H1 (cell line): ENCODE results near the gene DECR2. TPM values are rescaled to one million over a fixed set of nuclear protein-coding genes. Genes with fewer than 3 reads are reported as not detected.

ENCODE experiments used
- CTCF ChIA-PET: fragments of 300-600 bp; sonication (Branson Sonifier 250); formaldehyde crosslinking; loops from one replicate; lab custom pipeline; 2021; ENCODE audit not compliant: partially characterized antibody; lab: Charles Lee
- POLR2A ChIA-PET: fragments of 300-600 bp; sonication (Branson Sonifier 250); formaldehyde crosslinking; loops from one replicate; lab custom pipeline; 2021; ENCODE audit warnings: inconsistent platforms; ENCODE audit not compliant: partially characterized antibody; lab: Charles Lee
- DNase-seq, 2 experiments: peaks; one replicate each; pipeline versions ENCODE4 v3.0.0 to v3.0.0-alpha.2; 2010 to 2022; ENCODE audit warnings: low spot score in 2 of 2, low read depth in 1 of 2, mixed read lengths in 1 of 2
- FAIRE-seq: peaks from 2 replicates; lab custom pipeline; 2011; peaks lifted over from hg19 to GRCh38; lab: Jason Lieb, UNC
- H2AFZ ChIP-seq: 2 replicates; pipeline ENCODE4 v1.8.1; 2012; ENCODE audit warnings: low read length, inconsistent platforms
- H2AK5ac ChIP-seq: 2 replicates; pipeline ENCODE4 v1.6.1; 2013; ENCODE audit warnings: low read depth, low read length
- H2BK120ac ChIP-seq: replicated peaks from 2 replicates; pipeline ENCODE3; 2013; ENCODE audit warnings: low read depth, low read length, inconsistent platforms
- H2BK12ac ChIP-seq: 2 replicates; pipeline ENCODE4 v1.6.1; 2013; ENCODE audit warnings: low read depth, low read length
- H2BK15ac ChIP-seq: 2 replicates; pipeline ENCODE4 v1.6.1; 2013; ENCODE audit warnings: low read length
- H2BK20ac ChIP-seq: 2 replicates; pipeline ENCODE4 v1.6.1; 2013; ENCODE audit warnings: low read length
- H2BK5ac ChIP-seq: 2 replicates; pipeline ENCODE4 v1.6.1; 2013; ENCODE audit warnings: low read depth, low read length
- H3K14ac ChIP-seq: 2 replicates; pipeline ENCODE4 v1.6.1; 2013; ENCODE audit warnings: inconsistent platforms; ENCODE audit not compliant: insufficient read length
- H3K18ac ChIP-seq: 2 replicates; pipeline ENCODE4 v1.6.1; 2013; ENCODE audit warnings: low read length; ENCODE audit errors: extremely low read depth
- H3K23ac ChIP-seq: 2 replicates; pipeline ENCODE4 v1.6.1; 2013; ENCODE audit warnings: inconsistent platforms; ENCODE audit not compliant: insufficient read length
- H3K23me2 ChIP-seq: 2 replicates; pipeline ENCODE4 v1.6.1; 2013; ENCODE audit warnings: low read depth, low read length
- H3K27ac ChIP-seq: 2 replicates; pipeline ENCODE4 v1.6.1; 2011; ENCODE audit warnings: low read depth, low read length, inconsistent platforms
- H3K27me3 ChIP-seq, 4 experiments: replicated peaks in 1 of 4; 1 replicate in 1 of 4; 2 replicates in 3 of 4; pipeline versions ENCODE4 v1.6.1 to v1.8.1; 2011 to 2013; ENCODE audit warnings: low read length in 3 of 4, mild to moderate bottlenecking in 3 of 4, inconsistent platforms in 2 of 4, mixed read lengths in 2 of 4, moderate library complexity in 1 of 4; ENCODE audit not compliant: control insufficient read depth in 3 of 4, insufficient read depth in 3 of 4; ENCODE audit errors: extremely low read depth in 1 of 4
- H3K36me3 ChIP-seq, 4 experiments: 2 replicates each; pipeline versions ENCODE4 v1.6.1 to v1.8.1; 2011 to 2013; ENCODE audit warnings: mild to moderate bottlenecking in 4 of 4, low read length in 3 of 4, moderate library complexity in 2 of 4, control low read depth in 1 of 4, inconsistent platforms in 1 of 4; ENCODE audit not compliant: insufficient read depth in 4 of 4, control insufficient read depth in 2 of 4
- H3K4ac ChIP-seq: replicated peaks from 2 replicates; pipeline ENCODE3; 2013; ENCODE audit warnings: low read length, low read depth, mixed read lengths, inconsistent platforms; ENCODE audit not compliant: insufficient read length
- H3K4me1 ChIP-seq, 4 experiments: replicated peaks in 1 of 4; 1 replicate in 1 of 4; 2 replicates in 3 of 4; pipeline versions ENCODE4 v1.6.1 to v1.8.1; 2011 to 2013; ENCODE audit warnings: low read length in 3 of 4, inconsistent platforms in 2 of 4, mixed read lengths in 1 of 4; ENCODE audit not compliant: insufficient read depth in 4 of 4, control insufficient read depth in 3 of 4
- H3K4me2 ChIP-seq, 2 experiments: 2 replicates each; pipeline versions ENCODE4 v1.6.1 to v1.8.1; 2011 to 2013; ENCODE audit warnings: low read depth in 2 of 2, low read length in 2 of 2, control low read depth in 1 of 2, inconsistent platforms in 1 of 2, mild to moderate bottlenecking in 1 of 2; ENCODE audit not compliant: insufficient read depth in 1 of 2
- H3K4me3 ChIP-seq, 4 experiments: fragments of 200-600, 300-600 bp in 1 of 4; sonication (generic), shearing (Covaris generic), sonication (Bioruptor Twin) in 1 of 4; 2 replicates each; pipeline versions ENCODE4 v1.5.1 to v1.8.1; 2011 to 2016; ENCODE audit warnings: low read length in 4 of 4, low read depth in 3 of 4, control low read depth in 2 of 4, inconsistent platforms in 2 of 4, mild to moderate bottlenecking in 2 of 4, mixed read lengths in 1 of 4, moderate library complexity in 1 of 4; ENCODE audit not compliant: insufficient read depth in 2 of 4; ENCODE audit errors: extremely low read depth in 1 of 4
- H3K56ac ChIP-seq: replicated peaks from 2 replicates; pipeline ENCODE3; 2013; ENCODE audit warnings: low read depth, mild to moderate bottlenecking, mixed read lengths, low read length, inconsistent platforms; ENCODE audit not compliant: insufficient read length
- H3K79me1 ChIP-seq: 2 replicates; pipeline ENCODE4 v1.6.1; 2013; ENCODE audit warnings: low read depth, low read length, control low read depth
- H3K79me2 ChIP-seq, 2 experiments: 2 replicates each; pipeline versions ENCODE4 v1.6.1 to v1.8.1; 2012 to 2013; ENCODE audit warnings: low read length in 2 of 2, mild to moderate bottlenecking in 2 of 2, inconsistent platforms in 1 of 2; ENCODE audit not compliant: insufficient read depth in 2 of 2, control insufficient read depth in 1 of 2
- H3K9ac ChIP-seq, 4 experiments: replicated peaks in 1 of 4; 1 replicate in 1 of 4; 2 replicates in 3 of 4; pipeline versions ENCODE4 v1.6.1 to v1.8.1; 2011 to 2013; ENCODE audit warnings: low read depth in 3 of 4, low read length in 3 of 4, control low read depth in 2 of 4, mild to moderate bottlenecking in 2 of 4, moderate library complexity in 2 of 4, inconsistent platforms in 1 of 4; ENCODE audit errors: extremely low read depth in 1 of 4
- H3K9me3 ChIP-seq, 2 experiments: 2 replicates each; pipeline versions ENCODE4 v1.6.1 to v1.8.1; 2012 to 2013; ENCODE audit warnings: mild to moderate bottlenecking in 2 of 2, moderate library complexity in 2 of 2, control low read depth in 1 of 2, inconsistent platforms in 1 of 2, low read depth in 1 of 2, low read length in 1 of 2, mixed read lengths in 1 of 2; ENCODE audit not compliant: insufficient read depth in 2 of 2
- H4K20me1 ChIP-seq, 2 experiments: replicated peaks in 1 of 2; 2 replicates each; pipeline versions ENCODE3 to v1.8.1; 2011 to 2013; ENCODE audit warnings: inconsistent platforms in 2 of 2, low read length in 2 of 2, mild to moderate bottlenecking in 1 of 2; ENCODE audit not compliant: insufficient read depth in 2 of 2, control insufficient read depth in 1 of 2
- H4K5ac ChIP-seq: 2 replicates; pipeline ENCODE4 v1.6.1; 2013; ENCODE audit warnings: low read length, low read depth, mixed read lengths, inconsistent platforms; ENCODE audit not compliant: insufficient read length
- H4K8ac ChIP-seq: 2 replicates; pipeline ENCODE4 v1.8.0; 2013; ENCODE audit warnings: mild to moderate bottlenecking, moderate library complexity, low read length, inconsistent platforms; ENCODE audit not compliant: insufficient read depth; ENCODE audit errors: extremely low read depth
- H4K91ac ChIP-seq: replicated peaks from 2 replicates; pipeline ENCODE3; 2013; ENCODE audit warnings: low read length, mixed read lengths, inconsistent platforms; ENCODE audit not compliant: insufficient read length
- ASH2L ChIP-seq: fragments of 200-600, 300-600 bp; sonication (generic); IDR thresholded peaks from one replicate; pipeline ENCODE4 v1.7.1; 2017; ENCODE audit warnings: low read length
- BCL11A ChIP-seq, 2 experiments: IDR thresholded peaks; one replicate each; pipeline ENCODE4 v1.6.1; 2011; ENCODE audit warnings: low read depth in 2 of 2, low read length in 2 of 2, mild to moderate bottlenecking in 2 of 2
- CBX8 ChIP-seq: fragments of 300-800, 300-1000 bp; sonication (generic); IDR thresholded peaks from 2 replicates; pipeline ENCODE4 v1.7.1; 2016; ENCODE audit warnings: low read depth, low read length, borderline replicate concordance
- CREB1 ChIP-seq: IDR thresholded peaks from 2 replicates; pipeline ENCODE4 v1.6.1; 2012; ENCODE audit warnings: inconsistent platforms
- EGR1 ChIP-seq: IDR thresholded peaks from 2 replicates; pipeline ENCODE4 v1.6.1; 2011; ENCODE audit warnings: low read depth, low read length, borderline replicate concordance
- EZH2 ChIP-seq: fragments of 200-600 bp; sonication (generic); IDR thresholded peaks from 2 replicates; pipeline ENCODE4 v1.7.1; 2012; ENCODE audit warnings: low read depth, mild to moderate bottlenecking, moderate library complexity, low read length, inconsistent platforms; ENCODE audit not compliant: severe bottlenecking
- KDM5A ChIP-seq: fragments of 200-600 bp; IDR thresholded peaks from 2 replicates; pipeline ENCODE4 v1.7.1; 2012; ENCODE audit warnings: mild to moderate bottlenecking, low read length, inconsistent platforms, mixed read lengths
- NANOG ChIP-seq: IDR thresholded peaks from 2 replicates; pipeline ENCODE4 v1.6.1; 2011; ENCODE audit warnings: low read length, low read depth, mild to moderate bottlenecking, inconsistent platforms; ENCODE audit not compliant: insufficient read depth, poor library complexity, severe bottlenecking
- RFX5 ChIP-seq: IDR thresholded peaks from 2 replicates; pipeline ENCODE4 v1.6.1; 2011; ENCODE audit warnings: low read depth, low read length, improper control_type of control experiment, borderline replicate concordance
- RXRA ChIP-seq: IDR thresholded peaks from 2 replicates; pipeline ENCODE4 v1.6.1; 2011; ENCODE audit warnings: low read depth, mild to moderate bottlenecking, low read length, moderate library complexity; ENCODE audit not compliant: insufficient read depth
- SAP30 ChIP-seq: fragments of 300-600 bp; sonication (generic); IDR thresholded peaks from 2 replicates; pipeline ENCODE4 v1.7.1; 2012; ENCODE audit warnings: low read length, moderate library complexity, mild to moderate bottlenecking, inconsistent platforms; ENCODE audit not compliant: insufficient read depth, insufficient replicate concordance
- SRF ChIP-seq: IDR thresholded peaks from 2 replicates; pipeline ENCODE4 v1.6.1; 2011; ENCODE audit warnings: mild to moderate bottlenecking, low read depth, low read length, moderate library complexity
- TEAD4 ChIP-seq: IDR thresholded peaks from 2 replicates; pipeline ENCODE4 v1.6.1; 2012; ENCODE audit warnings: low read depth, low read length, inconsistent platforms, mixed read lengths
- WGBS, 2 experiments: shearing (Covaris generic) in 1 of 2; methylation state at CpG; one replicate each; pipeline versions ENCODE4 v1.1.6 to v1.1.7; 2013 to 2015; ENCODE audit warnings: low lambda C conversion rate in 2 of 2, mixed read lengths in 2 of 2, inconsistent platforms in 1 of 2, low coverage in 1 of 2, missing lambda C conversion rate in 1 of 2; ENCODE audit not compliant: insufficient replicate concordance in 2 of 2, insufficient coverage in 1 of 2, insufficient read length in 1 of 2; ENCODE audit errors: extremely low coverage in 1 of 2, missing lambda C conversion rate in 1 of 2; 5-methylcytosine and 5-hydroxymethylcytosine counted together
- polyA plus RNA-seq, 7 experiments: library from polyadenylated mRNA; depleted of rRNA in 3 of 7; stranded (reverse) in 5 of 7; unstranded in 2 of 7; fragments of >200 nt in 5 of 7; fragments of 200-250 nt in 2 of 7; gene quantifications; 1 replicate in 5 of 7; 2 replicates in 1 of 7; 4 replicates in 1 of 7; pipeline versions ENCODE4 v1.2.1 to v1.2.3, GENCODE V29; 2011 to 2013; ENCODE audit warnings: missing spikeins in 2 of 7, mixed read lengths in 2 of 7
- total RNA-seq: library from RNA; stranded (reverse); fragmentation: NEBNext Ultra II Directional; extraction: Animal tissue kit (Norgen Biotek cat#: 25700); gene quantifications from 2 replicates; pipeline ENCODE4 v1.2.1, GENCODE V29; 2021

Gene DECR2
- total and polyA plus RNA-seq, 2 of the 8 experiments (the other 6 are each of a cell fraction or from before 2014, with no cell fraction given): 28.2 to 39.9 TPM

- H3K9ac ChIP-seq: no peak overlapping the region
- H4K20me1 ChIP-seq: peaks cover 9 to 40% of the 10 kb centered on the region in 2 experiments
- H2BK5ac ChIP-seq: no peak overlapping the region
- H2BK15ac ChIP-seq: no peak overlapping the region
- no peak overlapping the region for H2AK5ac ChIP-seq
- H3K23ac ChIP-seq: no peak overlapping the region
- WGBS, 2 experiments: 80% methylated on average over 5 of the region's 5 CpGs; no CpG with 5 or more reads in 1 of the 2 experiments
- no peak overlapping the region for H3K4ac ChIP-seq
- ChIA-PET POLR2A (interaction anchor here (1.4 kb wide), 1 partner anchor 9 kb away, joined by 5 read pairs; no protein-coding TSS in a partner anchor), CTCF (no interaction called here)
- H3K23me2 ChIP-seq: no peaks in the 10 kb centered on the region; the same call in 1 of the 2 replicates
- H4K5ac ChIP-seq: no peak overlapping the region
- no peak overlapping the region for H3K4me3 ChIP-seq
- H2BK12ac ChIP-seq: no peak overlapping the region
- no peak overlapping the region for H4K8ac ChIP-seq
- H3K56ac ChIP-seq: no peak overlapping the region
- H3K14ac ChIP-seq: no peak overlapping the region
- peaks cover 24 to 65% (median 40%) of the 10 kb centered on the region in 4 experiments for H3K36me3 ChIP-seq
- H3K4me1 ChIP-seq: peaks cover 0 to 10% (median 9%) of the 10 kb centered on the region in 4 experiments; a peak in 5 of 7 replicates
- H4K91ac ChIP-seq: no peak overlapping the region
- H3K27me3 ChIP-seq: no peaks in the 10 kb centered on the region
- no peak overlapping the region for H2BK120ac ChIP-seq
- H3K79me1 ChIP-seq: no peaks in the 10 kb centered on the region; the same call in 1 of the 2 replicates
- H3K9me3 ChIP-seq: no peaks in the 10 kb centered on the region
- no peak overlapping the region for H2AFZ ChIP-seq
- H3K79me2 ChIP-seq: no peaks in the 10 kb centered on the region; a peak in 1 of 4 replicates
- no peak overlapping the region for H3K18ac ChIP-seq
- no peak overlapping the region for H3K4me2 ChIP-seq
- DNase-seq (no peak), FAIRE-seq (no peak)
- no peak overlapping the region for H2BK20ac ChIP-seq
- H3K27ac ChIP-seq: no peak overlapping the region
- TF ChIP-seq ASH2L (no peak), CREB1 (no peak), TEAD4 (no peak), RFX5 (no peak), CBX8 (no peak), RXRA (no peak), NANOG (no peak), EGR1 (no peak), BCL11A (IDR thresholded peaks at IDR 0.05; ENCODE audit: low read depth in 2 of 2, low read length in 2 of 2) (no peak), KDM5A (no peak), SRF (no peak), SAP30 (no peak), EZH2 (no peak)
Measured at GRCh38 chr16:373020-373598, 28.6 kb upstream of the DECR2 start.
